ENCODE data around the gene DENND2D.

GRCh38 chr1:111228748-111229126 is 28.3 kb upstream of the DENND2D start:
- no peak for TF ChIP-seq CTCF (optimal IDR thresholded peaks at IDR 0.05 in 1 of 3, IDR thresholded peaks at IDR 0.05 in 1 of 3, conservative IDR thresholded peaks at IDR 0.05 in 1 of 3; ENCODE audit: extremely low read depth in 1 of 3, insufficient read depth in 2 of 3, low read length in 3 of 3)
- no peak for TF ChIP-seq EZH2 (IDR thresholded peaks at IDR 0.05; ENCODE audit: low read length)
